Rectal smooth muscle tissue (tissue), 1 donor: Measurements from ENCODE around the gene CFAP54.
"Not testable (repeated sequence)": the region's sequence is repeated elsewhere in the genome, so short reads cannot be mapped to it uniquely, and the experiment has no call there.

Experiments used
- H3K27ac ChIP-seq: one replicate; pipeline ENCODE4 v1.7.0; 2013; ENCODE audit warnings: low read depth, low read length, inconsistent platforms
- H3K27me3 ChIP-seq: one replicate; pipeline ENCODE4 v1.7.0; 2013; ENCODE audit warnings: low read length; ENCODE audit not compliant: control insufficient read depth, insufficient read depth
- H3K36me3 ChIP-seq: one replicate; pipeline ENCODE4 v1.7.0; 2013; ENCODE audit warnings: low read length; ENCODE audit not compliant: control insufficient read depth, insufficient read depth
- H3K4me1 ChIP-seq: one replicate; pipeline ENCODE4 v1.7.0; 2013; ENCODE audit warnings: low read length; ENCODE audit not compliant: control insufficient read depth, insufficient read depth
- H3K4me3 ChIP-seq: one replicate; pipeline ENCODE4 v1.7.0; 2013; ENCODE audit warnings: low read length
- H3K9ac ChIP-seq: one replicate; pipeline ENCODE4 v1.7.0; 2013; ENCODE audit warnings: low read length

The CFAP54 gene

DNA sequence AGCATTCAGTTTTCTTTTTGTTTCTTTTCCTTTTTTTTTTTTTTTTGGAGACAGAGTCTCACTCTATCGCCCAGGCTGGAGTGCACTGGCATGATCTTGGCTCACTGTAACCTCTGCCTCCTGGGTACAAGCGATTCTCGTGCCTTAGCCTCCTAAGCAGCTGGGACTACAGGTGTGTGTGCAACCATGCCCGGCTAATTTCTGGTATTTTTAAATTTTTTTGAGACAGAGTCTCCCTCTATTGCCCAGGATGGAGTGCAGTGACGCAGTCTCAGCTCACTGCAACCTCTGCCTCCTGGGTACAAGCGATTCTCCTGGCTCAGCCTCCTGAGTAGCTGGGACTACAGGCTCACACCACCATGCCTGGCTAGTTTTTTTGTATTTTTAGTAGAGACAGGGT lies 30.1 kb upstream of the CFAP54 start:
- H3K27ac ChIP-seq, H3K27me3 ChIP-seq, H3K4me1 ChIP-seq, H3K36me3 ChIP-seq, H3K9ac ChIP-seq, H3K4me3 ChIP-seq: not testable (repeated sequence)

DNA sequence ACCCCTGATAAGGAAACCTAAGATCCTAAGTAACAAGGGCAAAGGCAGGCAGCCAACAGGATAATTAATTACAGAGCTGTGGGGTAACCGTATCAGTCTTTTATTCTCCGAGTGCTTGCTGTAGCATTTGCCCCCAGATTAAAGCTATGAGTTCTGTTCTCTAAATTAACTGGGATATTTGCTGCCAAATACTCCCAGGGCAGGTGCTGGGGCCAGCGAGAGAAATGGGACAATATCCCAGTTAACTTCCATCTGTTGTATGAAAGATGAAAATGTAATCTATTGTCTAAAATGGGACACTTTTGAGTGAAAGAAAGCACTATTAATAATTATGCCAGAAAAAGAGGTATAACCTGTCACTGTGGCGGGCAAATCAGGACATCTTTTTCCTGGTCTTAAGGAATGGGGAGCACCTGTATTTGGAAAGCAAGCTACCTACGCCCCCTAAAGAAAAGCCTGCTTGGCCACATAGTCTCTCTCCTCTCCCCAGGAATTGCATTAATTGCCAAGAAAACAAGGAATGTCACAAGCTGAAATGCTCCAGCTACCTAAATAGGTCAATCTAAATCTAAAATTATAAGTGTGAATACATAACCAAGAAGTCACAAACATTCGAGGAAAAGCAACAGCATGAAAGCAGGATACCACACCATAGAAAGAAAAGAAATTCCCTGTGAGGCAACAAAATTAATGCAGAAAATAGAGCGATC lies 26.7 kb upstream of the CFAP54 start:
- Histone ChIP-seq H3K27ac (no peak overlapping the region), H3K4me1 (no peaks in the 10 kb centered on the region), H3K4me3 (no peak overlapping the region), H3K9ac (no peak overlapping the region), H3K36me3 (no peaks in the 10 kb centered on the region), H3K27me3 (no peaks in the 10 kb centered on the region)

DNA sequence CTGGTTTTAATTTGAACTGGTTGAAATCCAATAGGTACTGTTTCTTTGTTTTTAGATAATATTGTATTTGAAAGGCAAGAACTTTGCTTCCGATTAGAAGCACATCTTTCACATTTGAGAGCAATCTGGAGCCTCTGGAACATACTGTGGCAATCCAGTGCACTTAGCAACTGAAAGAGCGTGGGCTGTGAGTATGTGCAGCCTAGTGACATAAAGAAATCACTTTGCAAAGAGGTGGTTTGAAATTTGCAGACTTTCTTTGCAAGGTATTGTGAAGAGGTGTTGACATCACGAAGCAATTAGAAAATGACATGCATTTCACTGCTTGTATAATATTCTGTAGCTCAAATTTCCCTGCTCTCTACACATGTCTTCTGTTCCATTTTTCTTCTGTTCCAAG lies 23.5 kb upstream of the CFAP54 start:
- no peaks in the 10 kb centered on the region for H3K27me3 ChIP-seq
- no peak overlapping the region for H3K9ac ChIP-seq
- H3K27ac ChIP-seq, result no peak overlapping the region
- H3K4me1 ChIP-seq, result no peaks in the 10 kb centered on the region
- H3K4me3 ChIP-seq, result no peak overlapping the region
- no peaks in the 10 kb centered on the region for H3K36me3 ChIP-seq

DNA sequence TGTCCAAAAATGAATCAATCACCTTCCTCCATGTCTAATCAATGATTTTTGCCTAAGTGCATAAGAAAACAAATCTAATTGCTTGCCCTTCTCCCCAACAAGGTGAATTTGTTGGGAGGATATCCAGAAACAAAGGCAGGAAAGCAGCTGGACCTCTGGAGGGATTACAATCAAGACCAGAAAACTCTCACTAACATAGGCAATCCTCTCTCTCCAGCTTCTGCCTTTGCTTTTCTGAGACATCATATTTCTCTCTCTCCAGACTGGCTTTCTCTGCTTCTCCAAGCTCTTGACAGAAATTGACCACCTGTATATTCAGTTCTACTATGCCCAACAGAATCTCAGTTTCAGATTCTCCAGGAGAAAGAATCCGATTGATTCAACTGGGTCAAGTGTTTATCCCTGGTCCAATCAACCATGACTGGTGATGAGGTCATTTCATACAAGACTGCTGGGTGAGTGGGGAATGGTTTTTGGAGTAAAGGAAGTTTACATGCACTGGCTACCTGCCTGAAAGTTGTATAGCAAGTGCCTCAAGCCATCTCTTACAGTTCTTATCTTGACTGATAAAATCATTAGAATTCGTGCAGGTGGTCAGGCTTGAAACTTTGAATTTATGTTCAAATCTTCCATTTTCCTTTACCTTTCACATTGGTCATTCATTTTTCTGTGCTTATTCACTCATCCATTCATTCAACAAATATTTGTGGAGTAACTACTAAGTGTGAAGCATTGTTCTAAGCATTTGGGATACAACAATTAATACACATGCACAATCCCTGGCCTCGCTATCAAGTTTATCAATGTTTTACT lies 22.2 kb upstream of the CFAP54 start:
- H3K4me1 ChIP-seq, result no peaks in the 10 kb centered on the region
- H3K9ac ChIP-seq, result no peak overlapping the region
- no peaks in the 10 kb centered on the region for H3K27me3 ChIP-seq
- H3K4me3 ChIP-seq, result no peak overlapping the region
- H3K36me3 ChIP-seq, result no peaks in the 10 kb centered on the region
- H3K27ac ChIP-seq, result no peak overlapping the region

DNA sequence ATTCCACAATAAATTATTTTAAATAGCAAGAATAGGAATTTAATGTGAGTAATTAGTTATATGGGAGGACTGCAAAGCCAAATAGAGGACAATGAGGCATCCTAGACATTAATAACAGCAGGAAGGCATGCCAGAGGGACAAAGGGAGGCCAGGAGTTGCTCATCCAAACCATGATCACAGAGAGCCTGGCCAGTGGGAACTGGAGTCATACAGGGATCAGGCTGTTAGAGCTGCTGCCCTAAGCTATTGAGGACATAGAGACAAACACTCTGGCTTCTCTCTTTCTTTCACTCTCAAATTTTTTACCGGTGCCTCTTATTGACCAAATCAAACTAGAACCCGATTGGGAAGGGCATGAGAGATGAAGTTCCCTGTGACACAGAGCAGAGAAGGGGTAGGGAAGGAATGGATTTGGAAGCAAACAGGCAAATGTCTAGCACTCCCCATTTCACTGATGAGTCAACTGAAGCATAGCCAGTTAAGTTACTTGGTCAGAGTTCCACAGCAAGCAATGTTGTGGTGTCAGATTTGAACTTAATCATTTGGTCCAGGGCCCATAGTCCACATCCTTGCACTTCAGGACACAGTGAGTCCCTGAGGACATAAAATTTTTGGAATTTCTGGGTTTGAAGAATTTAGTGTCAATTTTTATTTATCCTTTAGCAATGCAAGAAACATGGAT lies 17.9 kb upstream of the CFAP54 start:
- no peak overlapping the region for H3K9ac ChIP-seq

DNA sequence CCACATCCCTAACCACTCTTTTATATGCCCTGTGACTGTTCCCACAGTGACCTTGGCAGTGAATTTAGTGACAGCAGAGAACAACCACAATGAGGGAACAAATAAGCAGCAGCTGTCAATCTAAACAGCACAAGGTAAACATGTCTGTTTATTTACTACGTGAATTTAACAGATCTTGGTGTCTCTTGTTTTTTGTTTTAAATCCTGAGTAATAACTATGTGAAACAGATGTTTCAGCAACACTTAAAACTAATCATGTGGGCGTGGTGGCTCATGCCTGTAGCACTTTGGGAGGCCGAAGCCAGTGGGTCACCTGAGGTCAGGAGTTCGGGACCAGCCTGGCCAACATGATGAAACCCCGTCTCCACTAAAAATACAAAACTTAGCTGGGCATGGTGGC lies 17.0 kb upstream of the CFAP54 start:
- Histone ChIP-seq H3K4me3 (no peak overlapping the region), H3K27ac (no peak overlapping the region)

More for the DNA sequence above, 17.9 kb upstream of the CFAP54 start:
- H3K27me3 ChIP-seq, result no peaks in the 10 kb centered on the region
- H3K27ac ChIP-seq, result no peak overlapping the region
- no peak overlapping the region for H3K4me3 ChIP-seq
- no peaks in the 10 kb centered on the region for H3K4me1 ChIP-seq
- H3K36me3 ChIP-seq, result no peaks in the 10 kb centered on the region

DNA sequence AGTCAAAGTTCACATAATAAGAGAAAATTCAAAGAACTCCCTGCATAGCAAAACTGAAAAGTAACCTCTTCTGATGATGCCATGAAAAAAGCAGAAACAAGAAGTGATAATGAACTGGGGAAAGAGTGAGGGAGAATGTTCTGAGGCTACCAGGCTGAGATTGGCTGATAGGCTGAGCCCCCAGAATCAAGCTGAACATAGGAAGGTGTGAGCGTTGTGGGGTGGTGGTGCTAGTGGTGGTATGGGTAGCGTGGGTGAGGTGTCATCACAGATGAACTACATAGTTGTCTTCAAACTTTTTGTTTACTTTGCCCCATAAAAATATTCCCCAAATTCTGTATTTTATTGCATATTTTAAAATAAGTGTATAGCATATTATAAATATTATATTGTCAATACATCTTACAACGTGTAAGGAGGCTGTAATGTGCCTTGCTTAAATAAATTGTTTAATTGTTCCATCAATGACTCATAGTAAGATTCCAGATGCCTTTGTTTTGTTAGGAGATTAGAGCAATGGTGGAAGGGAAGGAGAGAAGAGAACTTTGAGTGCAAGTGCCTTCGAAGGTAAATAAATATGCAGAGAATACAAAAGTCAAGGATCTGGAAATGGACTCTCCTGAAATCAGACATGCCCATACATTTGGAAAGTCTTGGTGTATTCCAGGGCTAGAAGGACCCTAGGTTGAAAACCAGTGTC lies 15.8 kb upstream of the CFAP54 start:
- Histone ChIP-seq H3K9ac (no peak overlapping the region), H3K4me3 (no peak overlapping the region), H3K27ac (no peak overlapping the region), H3K36me3 (no peaks in the 10 kb centered on the region), H3K4me1 (no peaks in the 10 kb centered on the region), H3K27me3 (no peaks in the 10 kb centered on the region)

More for the DNA sequence above, 17.0 kb upstream of the CFAP54 start:
- no peak overlapping the region for H3K9ac ChIP-seq
- H3K27me3 ChIP-seq, result no peaks in the 10 kb centered on the region
- H3K4me1 ChIP-seq, result no peaks in the 10 kb centered on the region
- H3K36me3 ChIP-seq, result no peaks in the 10 kb centered on the region

DNA sequence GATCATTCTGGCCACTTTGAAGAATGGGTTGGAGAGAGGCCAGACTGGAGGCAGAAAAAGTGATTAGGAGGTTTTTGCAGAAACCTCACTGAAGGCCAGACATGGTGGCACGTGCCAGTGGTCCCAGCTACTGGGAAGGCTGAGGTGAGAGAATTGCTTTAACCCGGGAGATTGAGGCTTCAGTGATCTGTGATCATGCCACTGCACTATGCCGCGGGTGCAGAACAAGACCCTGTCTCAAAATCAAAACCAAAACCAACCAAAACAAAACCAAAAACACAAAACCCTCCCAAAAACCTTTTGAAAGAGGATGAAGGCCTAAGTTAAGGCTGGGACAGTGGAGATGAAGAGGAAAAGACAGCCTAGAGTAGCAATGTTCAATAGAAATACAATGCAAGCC lies 15.2 kb upstream of the CFAP54 start:
- Histone ChIP-seq H3K27ac (no peak overlapping the region), H3K4me3 (no peak overlapping the region), H3K27me3 (no peaks in the 10 kb centered on the region), H3K9ac (no peak overlapping the region), H3K36me3 (no peaks in the 10 kb centered on the region), H3K4me1 (no peaks in the 10 kb centered on the region)

DNA sequence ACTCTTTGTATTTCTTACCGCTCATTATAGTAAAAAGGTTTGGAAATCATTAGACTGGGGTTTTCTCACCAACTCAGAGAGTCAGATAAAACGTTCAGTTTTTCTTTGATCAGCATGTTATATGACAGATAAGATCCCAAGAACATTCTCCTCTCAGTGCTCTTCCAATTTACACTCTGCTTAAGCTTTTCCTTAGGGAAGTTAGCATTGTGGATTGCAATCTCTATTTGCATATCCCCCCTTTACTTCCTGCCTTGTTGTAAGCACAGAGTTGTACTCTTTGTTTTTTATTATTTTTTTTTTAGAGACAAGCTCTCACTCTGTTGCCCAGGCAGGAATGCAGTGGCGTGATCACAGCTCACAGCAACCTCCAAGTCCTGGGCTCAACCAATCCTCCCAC lies 11.4 kb upstream of the CFAP54 start:
- Histone ChIP-seq H3K4me3 (no peak overlapping the region), H3K27ac (no peak overlapping the region), H3K36me3 (no peaks in the 10 kb centered on the region), H3K9ac (no peak overlapping the region), H3K27me3 (no peaks in the 10 kb centered on the region), H3K4me1 (no peaks in the 10 kb centered on the region)

DNA sequence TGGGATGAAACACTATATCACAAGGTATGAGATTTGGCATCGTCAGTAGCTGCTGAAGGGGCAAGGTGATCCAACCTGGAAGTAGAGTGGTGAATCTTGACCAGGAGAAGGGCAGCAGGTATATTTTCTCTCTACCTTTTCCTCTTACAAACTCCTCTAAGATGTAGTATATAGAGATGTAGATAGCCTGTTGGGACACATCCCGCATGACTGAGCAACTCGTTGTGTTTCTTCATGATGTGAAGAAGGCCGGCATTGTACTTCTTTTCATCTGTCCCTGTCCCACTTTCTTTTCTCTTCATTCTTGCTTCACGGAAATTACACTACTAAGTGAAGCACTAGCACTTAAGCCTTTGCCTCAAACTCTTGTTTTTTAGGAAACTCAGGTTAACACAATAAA lies 7.3 kb upstream of the CFAP54 start:
- Histone ChIP-seq H3K27ac (no peak overlapping the region), H3K36me3 (no peaks in the 10 kb centered on the region), H3K4me1 (no peaks in the 10 kb centered on the region), H3K9ac (no peak overlapping the region), H3K27me3 (no peaks in the 10 kb centered on the region), H3K4me3 (no peak overlapping the region)

DNA sequence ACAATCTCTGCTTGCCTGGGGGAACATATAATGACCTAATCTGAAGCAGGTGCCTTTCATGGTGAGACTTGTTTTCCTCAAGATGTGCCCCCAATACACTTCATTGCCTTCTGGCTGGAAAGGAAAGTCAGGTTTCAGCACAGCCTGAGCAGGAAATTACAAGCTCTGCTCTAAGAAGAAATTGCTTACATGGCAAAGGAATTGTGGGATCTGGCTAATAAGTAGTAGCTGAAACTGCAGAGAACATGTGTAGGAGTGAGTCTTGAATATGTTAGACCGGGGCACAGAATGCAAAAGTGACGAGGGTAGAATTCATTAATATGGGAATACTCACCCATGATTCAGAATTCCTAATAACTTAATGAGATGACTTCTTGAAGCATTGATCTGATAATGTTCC lies 6.3 kb upstream of the CFAP54 start:
- no peaks in the 10 kb centered on the region for H3K27me3 ChIP-seq
- H3K4me3 ChIP-seq, result no peak overlapping the region
- H3K27ac ChIP-seq, result no peak overlapping the region
- H3K36me3 ChIP-seq, result no peaks in the 10 kb centered on the region
- H3K4me1 ChIP-seq, result no peaks in the 10 kb centered on the region
- no peak overlapping the region for H3K9ac ChIP-seq
